ENCODE data around the gene GALNT16.
A peak's percentile ranks its signal among the peaks of the same experiment; 100 is the strongest.

GALNT16 gene

GRCh38 chr14:69268223-69268622 is 8.3 kb downstream of the GALNT16 start:
- no peak for ATAC-seq
- TF ChIP-seq, protein P1, sequence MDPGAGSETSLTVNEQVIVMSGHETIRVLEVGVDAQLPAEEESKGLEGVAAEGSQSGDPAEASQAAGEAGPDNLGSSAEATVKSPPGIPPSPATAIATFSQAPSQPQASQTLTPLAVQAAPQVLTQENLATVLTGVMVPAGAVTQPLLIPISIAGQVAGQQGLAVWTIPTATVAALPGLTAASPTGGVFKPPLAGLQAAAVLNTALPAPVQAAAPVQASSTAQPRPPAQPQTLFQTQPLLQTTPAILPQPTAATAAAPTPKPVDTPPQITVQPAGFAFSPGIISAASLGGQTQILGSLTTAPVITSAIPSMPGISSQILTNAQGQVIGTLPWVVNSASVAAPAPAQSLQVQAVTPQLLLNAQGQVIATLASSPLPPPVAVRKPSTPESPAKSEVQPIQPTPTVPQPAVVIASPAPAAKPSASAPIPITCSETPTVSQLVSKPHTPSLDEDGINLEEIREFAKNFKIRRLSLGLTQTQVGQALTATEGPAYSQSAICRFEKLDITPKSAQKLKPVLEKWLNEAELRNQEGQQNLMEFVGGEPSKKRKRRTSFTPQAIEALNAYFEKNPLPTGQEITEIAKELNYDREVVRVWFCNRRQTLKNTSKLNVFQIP (CRISPR knock-in tag; IDR thresholded peaks at IDR 0.05; ENCODE audit: borderline replicate concordance, low read depth) = no peak

- TF ChIP-seq ZFP3 (CRISPR knock-in tag; IDR thresholded peaks at IDR 0.05) (no peak), SNAI2 (CRISPR knock-in tag; IDR thresholded peaks at IDR 0.05) (no peak), PPARA (CRISPR knock-in tag; IDR thresholded peaks at IDR 0.05; ENCODE audit: borderline replicate concordance) (no peak), TOX (CRISPR knock-in tag; IDR thresholded peaks at IDR 0.05; ENCODE audit: borderline replicate concordance) (no peak), ZC3H10 (CRISPR knock-in tag; IDR thresholded peaks at IDR 0.05) (no peak), ISL1 (CRISPR knock-in tag; IDR thresholded peaks at IDR 0.05) (no peak), ARNTL (CRISPR knock-in tag; IDR thresholded peaks at IDR 0.05; ENCODE audit: borderline replicate concordance, low read depth) (no peak), TCF4 (CRISPR knock-in tag; IDR thresholded peaks at IDR 0.05; ENCODE audit: borderline replicate concordance) (no peak), GLIS3 (CRISPR knock-in tag; IDR thresholded peaks at IDR 0.05) (no peak)
- TF ChIP-seq, protein P2, sequence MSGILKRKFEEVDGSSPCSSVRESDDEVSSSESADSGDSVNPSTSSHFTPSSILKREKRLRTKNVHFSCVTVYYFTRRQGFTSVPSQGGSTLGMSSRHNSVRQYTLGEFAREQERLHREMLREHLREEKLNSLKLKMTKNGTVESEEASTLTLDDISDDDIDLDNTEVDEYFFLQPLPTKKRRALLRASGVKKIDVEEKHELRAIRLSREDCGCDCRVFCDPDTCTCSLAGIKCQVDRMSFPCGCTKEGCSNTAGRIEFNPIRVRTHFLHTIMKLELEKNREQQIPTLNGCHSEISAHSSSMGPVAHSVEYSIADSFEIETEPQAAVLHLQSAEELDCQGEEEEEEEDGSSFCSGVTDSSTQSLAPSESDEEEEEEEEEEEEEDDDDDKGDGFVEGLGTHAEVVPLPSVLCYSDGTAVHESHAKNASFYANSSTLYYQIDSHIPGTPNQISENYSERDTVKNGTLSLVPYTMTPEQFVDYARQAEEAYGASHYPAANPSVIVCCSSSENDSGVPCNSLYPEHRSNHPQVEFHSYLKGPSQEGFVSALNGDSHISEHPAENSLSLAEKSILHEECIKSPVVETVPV (CRISPR knock-in tag; IDR thresholded peaks at IDR 0.05) = no peak
- TF ChIP-seq, protein P1 (CRISPR knock-in tag; IDR thresholded peaks at IDR 0.05; ENCODE audit: borderline replicate concordance, low read depth) = no peak
- peak; percentile 75 for ATAC-seq
Observed at GRCh38 chr14:69268763-69269162, 8.8 kb downstream of the GALNT16 start.

GRCh38 chr14:69269381-69269780 is 9.4 kb downstream of the GALNT16 start:
- TF ChIP-seq ZC3H10 (CRISPR knock-in tag; IDR thresholded peaks at IDR 0.05) (no peak), TCF4 (CRISPR knock-in tag; IDR thresholded peaks at IDR 0.05; ENCODE audit: borderline replicate concordance) (no peak), CREB5 (CRISPR knock-in tag; IDR thresholded peaks at IDR 0.05; ENCODE audit: low read depth) (no peak), ZNF70 (CRISPR knock-in tag; IDR thresholded peaks at IDR 0.05) (no peak), GLIS3 (CRISPR knock-in tag; IDR thresholded peaks at IDR 0.05) (no peak), OSR1 (CRISPR knock-in tag; IDR thresholded peaks at IDR 0.05) (no peak), PPARA (CRISPR knock-in tag; IDR thresholded peaks at IDR 0.05; ENCODE audit: borderline replicate concordance) (no peak), CSDC2 (CRISPR knock-in tag; IDR thresholded peaks at IDR 0.05) (no peak), ZNF8 (CRISPR knock-in tag; IDR thresholded peaks at IDR 0.05) (no peak), ZFP30 (CRISPR knock-in tag; IDR thresholded peaks at IDR 0.05) (no peak), ARNTL (CRISPR knock-in tag; IDR thresholded peaks at IDR 0.05; ENCODE audit: borderline replicate concordance, low read depth) (no peak), ESRRG (CRISPR knock-in tag; IDR thresholded peaks at IDR 0.05) (no peak), SNAI2 (CRISPR knock-in tag; IDR thresholded peaks at IDR 0.05) (no peak), RARB (CRISPR knock-in tag; IDR thresholded peaks at IDR 0.05) (no peak), ISL1 (CRISPR knock-in tag; IDR thresholded peaks at IDR 0.05) (no peak), BACH2 (CRISPR knock-in tag; IDR thresholded peaks at IDR 0.05; ENCODE audit: borderline replicate concordance) (no peak)
- TF ChIP-seq, protein P1 (CRISPR knock-in tag; IDR thresholded peaks at IDR 0.05; ENCODE audit: borderline replicate concordance, low read depth) = no peak
- TF ChIP-seq, protein P3, sequence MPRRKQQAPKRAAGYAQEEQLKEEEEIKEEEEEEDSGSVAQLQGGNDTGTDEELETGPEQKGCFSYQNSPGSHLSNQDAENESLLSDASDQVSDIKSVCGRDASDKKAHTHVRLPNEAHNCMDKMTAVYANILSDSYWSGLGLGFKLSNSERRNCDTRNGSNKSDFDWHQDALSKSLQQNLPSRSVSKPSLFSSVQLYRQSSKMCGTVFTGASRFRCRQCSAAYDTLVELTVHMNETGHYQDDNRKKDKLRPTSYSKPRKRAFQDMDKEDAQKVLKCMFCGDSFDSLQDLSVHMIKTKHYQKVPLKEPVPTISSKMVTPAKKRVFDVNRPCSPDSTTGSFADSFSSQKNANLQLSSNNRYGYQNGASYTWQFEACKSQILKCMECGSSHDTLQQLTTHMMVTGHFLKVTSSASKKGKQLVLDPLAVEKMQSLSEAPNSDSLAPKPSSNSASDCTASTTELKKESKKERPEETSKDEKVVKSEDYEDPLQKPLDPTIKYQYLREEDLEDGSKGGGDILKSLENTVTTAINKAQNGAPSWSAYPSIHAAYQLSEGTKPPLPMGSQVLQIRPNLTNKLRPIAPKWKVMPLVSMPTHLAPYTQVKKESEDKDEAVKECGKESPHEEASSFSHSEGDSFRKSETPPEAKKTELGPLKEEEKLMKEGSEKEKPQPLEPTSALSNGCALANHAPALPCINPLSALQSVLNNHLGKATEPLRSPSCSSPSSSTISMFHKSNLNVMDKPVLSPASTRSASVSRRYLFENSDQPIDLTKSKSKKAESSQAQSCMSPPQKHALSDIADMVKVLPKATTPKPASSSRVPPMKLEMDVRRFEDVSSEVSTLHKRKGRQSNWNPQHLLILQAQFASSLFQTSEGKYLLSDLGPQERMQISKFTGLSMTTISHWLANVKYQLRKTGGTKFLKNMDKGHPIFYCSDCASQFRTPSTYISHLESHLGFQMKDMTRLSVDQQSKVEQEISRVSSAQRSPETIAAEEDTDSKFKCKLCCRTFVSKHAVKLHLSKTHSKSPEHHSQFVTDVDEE (CRISPR knock-in tag; IDR thresholded peaks at IDR 0.05) = no peak
- TF ChIP-seq, protein P2 (CRISPR knock-in tag; IDR thresholded peaks at IDR 0.05) = no peak
- ATAC-seq = no peak

Data from SK-N-SH treated with all-trans-retinoic acid at 6 μM for 48 hours (cell line).